Transverse colon (tissue), 3 donors: ENCODE results near the gene TMEM167A.

Experiments
- CTCF ChIP-seq, 5 experiments: fragments of 200-600 bp in 3 of 5; fragments of 450-650 bp in 2 of 5; sonication (generic) in 3 of 5; IDR thresholded peaks; 1 replicate in 2 of 5; 2 replicates in 3 of 5; pipeline ENCODE4 v1.5.1; 2016 to 2017; ENCODE audit warnings: antibody characterized with exemption in 5 of 5, inconsistent platforms in 3 of 5, mild to moderate bottlenecking in 2 of 5, moderate library complexity in 1 of 5
- EP300 ChIP-seq: sonication (generic); formaldehyde crosslinking; IDR thresholded peaks from one replicate; pipeline ENCODE4 v1.6.1; 2017; ENCODE audit warnings: antibody characterized with exemption, low read depth
- POLR2A ChIP-seq: fragments of 450-650 bp; IDR thresholded peaks from one replicate; pipeline ENCODE4 v1.6.1; 2016; ENCODE audit warnings: antibody characterized with exemption, mild to moderate bottlenecking, moderate library complexity

GRCh38 chr5:83006683-83007283 lies 70.4 kb downstream of the TMEM167A start:
- no peak for TF ChIP-seq CTCF (IDR thresholded peaks at IDR 0.05)
- no peak for TF ChIP-seq POLR2A
- TF ChIP-seq EP300 = no peak
